Measurements from ENCODE around the gene PIEZO2. TPM values are rescaled to one million over a fixed set of nuclear protein-coding genes. Genes with fewer than 3 reads are reported as not detected.

Gene PIEZO2
- total and polyA plus RNA-seq, 2 of the 8 experiments (the other 6 are each of a cell fraction or from before 2014, with no cell fraction given) = 4.7 to 16.5 TPM

DNA sequence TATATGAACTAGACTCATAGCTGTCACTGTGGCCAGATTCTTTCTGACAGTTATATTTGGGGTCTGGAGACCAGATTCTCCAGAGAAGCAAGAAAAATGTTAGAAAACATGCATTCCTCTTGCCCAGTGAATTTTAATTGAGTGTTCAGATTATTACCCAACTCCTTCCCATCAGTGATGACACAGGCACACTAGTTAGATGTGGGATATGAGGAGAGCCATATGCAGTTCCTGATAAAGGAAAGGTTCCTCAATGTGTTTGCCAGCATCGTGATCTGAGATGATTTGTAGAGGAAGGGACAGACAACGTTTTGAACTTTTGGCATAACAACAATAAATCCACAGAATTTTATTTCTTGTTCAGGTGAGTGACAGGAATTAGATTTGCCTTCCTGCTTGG lies 308.6 kb downstream of the PIEZO2 start (continued):
- no peak for TF ChIP-seq CHD7 (IDR thresholded peaks at IDR 0.05; ENCODE audit: insufficient replicate concordance, low read length)
- no peak for TF ChIP-seq HDAC6 (IDR thresholded peaks at IDR 0.05; ENCODE audit: low read depth, low read length)
- no peak for TF ChIP-seq POLR2A (IDR thresholded peaks at IDR 0.05; ENCODE audit: control extremely low read depth in 1 of 2, low read depth in 2 of 2, low read length in 2 of 2)
- TF ChIP-seq EP300 (IDR thresholded peaks at IDR 0.05; ENCODE audit: borderline replicate concordance in 1 of 2, low read depth in 2 of 2, low read length in 2 of 2) = no peak
- TF ChIP-seq CREB1 (IDR thresholded peaks at IDR 0.05) = no peak
- TF ChIP-seq KDM1A (IDR thresholded peaks at IDR 0.05; ENCODE audit: borderline replicate concordance, low read length) = no peak
- no peak for TF ChIP-seq USF2 (IDR thresholded peaks at IDR 0.05; ENCODE audit: low read length)
